HG03280 (cell line): Measurements from ENCODE around the gene OR10G2.
"Not testable (repeated sequence)": the region's sequence is repeated elsewhere in the genome, so short reads cannot be mapped to it uniquely, and the experiment has no call there.

ENCODE experiments used
- ATAC-seq: cut with Tn5 transposase; IDR thresholded peaks from one replicate; pipeline ENCODE4 v1.9.1; 2021; ENCODE audit warnings: mild to moderate bottlenecking, moderate library complexity; ENCODE audit not compliant: unreplicated experiment

Gene OR10G2, protein sequence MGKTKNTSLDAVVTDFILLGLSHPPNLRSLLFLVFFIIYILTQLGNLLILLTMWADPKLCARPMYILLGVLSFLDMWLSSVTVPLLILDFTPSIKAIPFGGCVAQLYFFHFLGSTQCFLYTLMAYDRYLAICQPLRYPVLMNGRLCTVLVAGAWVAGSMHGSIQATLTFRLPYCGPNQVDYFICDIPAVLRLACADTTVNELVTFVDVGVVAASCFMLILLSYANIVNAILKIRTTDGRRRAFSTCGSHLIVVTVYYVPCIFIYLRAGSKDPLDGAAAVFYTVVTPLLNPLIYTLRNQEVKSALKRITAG

GRCh38 chr14:21634840-21635239 lies at the start of gene OR10G2:
Gene OR10G2, minus strand, starts transcription at chr14:21634940. Its CDS starts 98 bp downstream, at chr14:21634842.
- no peak for ATAC-seq

DNA sequence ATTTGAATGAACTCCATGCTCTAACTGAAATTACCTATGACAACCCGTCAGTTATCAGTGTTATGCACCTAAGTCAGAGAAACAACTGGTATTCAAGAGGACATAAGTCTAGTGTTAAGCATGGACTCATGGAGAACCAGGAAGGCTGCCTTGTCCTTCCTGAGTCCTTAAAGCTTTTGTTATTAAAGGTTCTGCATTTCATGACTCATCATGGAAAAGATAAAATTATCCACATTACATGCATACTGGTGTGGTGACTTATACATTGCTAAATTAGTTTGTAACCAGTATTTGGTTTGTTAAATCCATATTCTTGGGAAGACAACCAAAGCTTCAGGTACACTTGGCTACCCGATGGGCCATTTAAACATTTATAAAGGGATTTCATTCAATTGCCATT lies 45.3 kb upstream of the OR10G2 start:
- no peak for ATAC-seq

- ATAC-seq, result no peak
Observed at GRCh38 chr14:21675566-21675965, 40.8 kb upstream of the OR10G2 start.

DNA sequence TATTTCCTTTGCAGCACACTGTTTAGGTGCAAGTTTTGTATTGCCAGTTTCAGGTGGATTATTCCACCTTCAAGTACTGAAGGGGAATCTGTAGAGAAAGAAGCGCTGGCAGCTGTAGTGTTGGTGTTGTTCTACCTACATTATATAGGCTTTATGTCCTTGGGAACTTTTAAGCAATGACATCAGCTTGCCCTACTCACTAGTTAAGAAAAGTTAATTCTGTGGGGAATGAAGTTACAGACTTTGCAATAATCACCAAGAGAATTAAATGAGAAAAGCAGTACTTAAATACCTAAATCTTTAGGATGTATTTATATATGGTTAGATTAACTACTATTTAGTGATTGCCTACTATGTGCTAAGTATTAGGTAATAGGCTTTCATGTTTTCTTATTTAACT lies 39.0 kb upstream of the OR10G2 start, which contains the start of gene OR4E1:
TSS of gene OR4E1 (minus strand) at position 101 of the 400 bp plus-strand sequence. CDS start 2,883 bp downstream, outside the sequence.
- ATAC-seq, result no peak

DNA sequence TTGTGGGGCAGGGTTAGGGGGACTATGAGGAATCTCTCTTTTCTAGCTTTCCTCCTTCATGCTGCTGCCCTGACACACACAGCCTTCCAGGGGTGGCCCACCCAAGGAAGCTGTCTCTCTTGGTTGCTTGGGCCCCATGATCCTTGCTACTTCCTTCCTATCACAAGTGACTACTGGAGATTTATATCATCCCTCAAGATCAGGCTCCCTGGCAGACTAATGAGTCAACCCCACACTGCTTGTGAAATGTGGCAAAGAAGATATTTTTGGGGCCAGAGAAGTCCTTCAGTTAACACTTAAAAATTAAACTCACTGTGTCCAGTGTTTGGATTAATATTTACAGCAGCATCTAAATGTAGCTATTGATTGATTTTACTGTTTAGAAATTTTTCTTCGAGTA lies 37.4 kb upstream of the OR10G2 start:
- no peak for ATAC-seq

- ATAC-seq, result no peak
Observed at GRCh38 chr14:21671371-21671770, 36.6 kb upstream of the OR10G2 start.

DNA sequence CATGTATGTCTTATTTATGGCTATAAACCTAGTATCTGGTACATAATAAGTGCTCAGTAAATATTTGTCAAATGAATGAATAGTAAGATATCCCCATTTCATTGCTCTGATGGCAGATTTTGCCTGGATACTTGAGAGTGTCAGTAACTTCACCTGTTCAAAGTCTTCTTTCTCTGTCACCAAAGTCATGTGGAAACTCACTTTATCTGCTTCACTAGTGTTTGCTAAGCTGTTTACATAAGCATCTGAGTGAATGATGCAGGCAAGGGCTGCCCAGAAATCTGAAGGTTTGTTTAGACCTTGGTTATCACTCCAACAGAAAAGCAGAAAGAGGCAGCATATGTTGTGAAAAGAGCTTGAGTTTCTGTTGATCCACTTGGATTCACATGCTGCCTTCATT lies 34.5 kb upstream of the OR10G2 start:
- no peak for ATAC-seq

GRCh38 chr14:21668377-21668776 lies 33.6 kb upstream of the OR10G2 start:
- no peak for ATAC-seq

DNA sequence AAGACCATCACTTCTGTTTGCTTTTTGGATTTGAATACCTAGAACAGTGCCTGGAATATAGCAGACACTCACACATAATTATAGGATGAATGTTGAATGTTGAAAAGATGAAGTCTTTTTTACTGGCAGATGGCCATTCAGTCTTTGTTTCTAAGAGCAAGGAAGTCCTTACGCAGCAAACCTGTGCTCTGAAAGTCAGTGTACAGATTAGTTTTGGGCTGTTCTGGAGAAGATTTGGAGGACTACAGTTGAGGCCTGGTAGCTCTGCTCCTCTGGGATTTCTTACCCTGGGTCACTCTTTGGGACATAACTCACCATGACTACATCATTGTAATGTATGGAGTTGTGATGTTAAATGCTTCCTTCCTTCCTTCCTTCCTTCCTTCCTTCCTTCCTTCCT lies 22.2 kb upstream of the OR10G2 start:
- ATAC-seq, result no peak

DNA sequence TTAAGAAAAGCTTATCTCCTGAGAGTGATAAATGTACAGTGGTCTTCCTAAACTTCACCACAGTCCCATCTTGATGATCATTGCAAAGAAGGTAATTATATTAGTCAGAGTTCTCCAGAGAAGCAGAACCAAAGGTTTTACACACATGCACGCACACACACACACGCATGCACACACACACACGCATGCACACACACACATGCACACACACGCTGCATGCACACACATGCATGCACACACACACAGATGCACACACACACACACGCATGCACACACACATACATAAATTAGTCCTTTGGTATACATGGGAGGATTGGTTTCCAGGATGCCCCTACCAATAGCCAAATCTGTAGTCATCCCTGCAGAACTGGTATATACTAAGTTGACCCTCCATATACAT lies 19.5 kb upstream of the OR10G2 start:
- ATAC-seq, result no peak

GRCh38 chr14:21653331-21653885 lies 18.7 kb upstream of the OR10G2 start, which contains the start of gene OR4E2:
Gene OR4E2, plus strand, starts transcription at chr14:21653835. Its CDS starts 11,248 bp downstream, at chr14:21665083.
- no peak for ATAC-seq

GRCh38 chr14:21652209-21652808 lies 17.6 kb upstream of the OR10G2 start:
- no peak for ATAC-seq

GRCh38 chr14:21647380-21647779 lies 12.6 kb upstream of the OR10G2 start:
- ATAC-seq, result no peak

- ATAC-seq, result no peak
Observed at GRCh38 chr14:21643407-21643806, 8.7 kb upstream of the OR10G2 start.

- ATAC-seq, result no peak
Observed at GRCh38 chr14:21642683-21643082, 7.9 kb upstream of the OR10G2 start.

DNA sequence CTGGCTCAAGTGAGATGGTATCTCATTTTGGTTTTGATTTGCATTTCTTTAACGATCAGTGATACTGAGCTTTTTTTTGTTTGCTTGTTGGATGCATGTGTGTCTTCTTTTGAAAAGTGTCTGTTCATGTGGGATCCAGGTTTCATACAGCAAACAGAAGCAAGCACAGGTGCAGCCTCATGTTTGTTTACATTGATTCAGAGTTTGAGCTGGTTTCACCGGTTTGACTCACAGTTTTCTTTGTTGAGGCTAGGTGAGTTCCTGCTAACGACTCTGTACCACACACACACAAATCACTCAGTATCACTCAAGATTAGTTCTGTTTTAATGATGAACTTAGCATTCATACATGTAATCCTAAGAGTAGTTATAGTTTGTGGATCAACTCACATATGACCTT lies 3.7 kb downstream of the OR10G2 start:
- ATAC-seq, result no peak

- not testable (repeated sequence) for ATAC-seq
Observed at GRCh38 chr14:21630503-21630902, 4.2 kb downstream of the OR10G2 start.

GRCh38 chr14:21626491-21627230 lies 8.1 kb downstream of the OR10G2 start:
- ATAC-seq, result no peak

DNA sequence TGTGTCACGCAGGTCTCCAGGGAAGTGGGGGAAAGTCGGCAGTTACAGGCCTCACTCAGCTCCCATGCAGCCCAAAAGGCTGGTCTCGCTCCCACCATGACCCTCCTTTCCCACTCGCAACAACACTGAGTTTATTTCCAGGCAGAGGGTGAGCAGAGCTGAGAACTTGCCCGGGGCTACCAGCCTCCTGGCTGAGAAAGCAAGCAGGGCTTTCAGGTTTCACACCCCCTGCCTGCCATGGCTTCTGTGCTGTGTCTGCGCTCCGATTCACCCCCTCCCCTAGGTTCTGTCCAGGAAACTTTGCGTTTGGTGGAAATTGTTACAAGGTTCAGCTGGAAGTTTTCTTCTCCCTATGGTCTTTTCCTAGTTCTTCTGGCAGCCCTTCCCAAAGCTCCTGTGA lies 17.1 kb downstream of the OR10G2 start:
- no peak for ATAC-seq

GRCh38 chr14:21614240-21614639 lies 20.5 kb downstream of the OR10G2 start:
- ATAC-seq, result no peak

- ATAC-seq, result no peak
Observed at GRCh38 chr14:21612324-21612723, 22.4 kb downstream of the OR10G2 start.
